ENCODE results near the gene MPP1. TPM values are rescaled to one million over a fixed set of nuclear protein-coding genes. Genes with fewer than 3 reads are reported as not detected.

The MPP1 gene
- total and polyA plus RNA-seq, 5 donors = 20.4 to 42.7 (median 34.1) TPM

DNA sequence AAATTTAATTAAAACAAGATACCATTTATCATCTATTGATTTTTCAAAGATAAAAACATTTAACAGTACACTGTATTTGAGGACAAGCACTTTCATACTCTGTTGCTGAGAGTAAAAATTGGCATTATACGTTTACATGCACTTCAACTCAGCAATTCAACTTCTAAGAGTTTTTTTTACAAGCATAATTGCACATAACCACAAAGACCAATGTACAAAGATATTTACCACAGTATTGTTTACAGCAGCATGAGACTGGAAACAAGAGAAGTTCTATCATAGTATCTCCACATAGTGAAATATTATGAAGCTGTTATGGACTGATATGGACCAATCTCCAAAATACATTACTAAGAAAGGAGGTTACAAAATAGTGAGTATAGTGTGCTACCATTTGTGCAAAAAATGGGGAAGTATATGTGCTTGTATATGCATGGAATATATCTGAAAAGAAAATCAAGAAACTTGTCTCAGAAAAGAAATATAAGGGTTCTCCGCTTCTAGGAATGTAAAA, 65.3 kb downstream of the MPP1 start:
- no peaks in the 10 kb centered on the region for H3K27me3 ChIP-seq (ENCODE audit: control insufficient read depth, insufficient read depth)
- H3K27ac ChIP-seq (ENCODE audit: low read length) = no peak overlapping the region
- intact Hi-C loops (cut with DNase I) = no loop called here
- no peak overlapping the region for H3K4me3 ChIP-seq (ENCODE audit: low read length)
- peaks cover 7% of the 10 kb centered on the region for H3K4me1 ChIP-seq (ENCODE audit: control insufficient read depth, insufficient read depth, low read length)
- DNase-seq (no peak), ATAC-seq (no peak)
- H3K9me3 ChIP-seq (ENCODE audit: control insufficient read depth, low read length) = no peaks in the 10 kb centered on the region
- WGBS = 73% methylated on average over 2 of the region's 2 CpGs

DNA sequence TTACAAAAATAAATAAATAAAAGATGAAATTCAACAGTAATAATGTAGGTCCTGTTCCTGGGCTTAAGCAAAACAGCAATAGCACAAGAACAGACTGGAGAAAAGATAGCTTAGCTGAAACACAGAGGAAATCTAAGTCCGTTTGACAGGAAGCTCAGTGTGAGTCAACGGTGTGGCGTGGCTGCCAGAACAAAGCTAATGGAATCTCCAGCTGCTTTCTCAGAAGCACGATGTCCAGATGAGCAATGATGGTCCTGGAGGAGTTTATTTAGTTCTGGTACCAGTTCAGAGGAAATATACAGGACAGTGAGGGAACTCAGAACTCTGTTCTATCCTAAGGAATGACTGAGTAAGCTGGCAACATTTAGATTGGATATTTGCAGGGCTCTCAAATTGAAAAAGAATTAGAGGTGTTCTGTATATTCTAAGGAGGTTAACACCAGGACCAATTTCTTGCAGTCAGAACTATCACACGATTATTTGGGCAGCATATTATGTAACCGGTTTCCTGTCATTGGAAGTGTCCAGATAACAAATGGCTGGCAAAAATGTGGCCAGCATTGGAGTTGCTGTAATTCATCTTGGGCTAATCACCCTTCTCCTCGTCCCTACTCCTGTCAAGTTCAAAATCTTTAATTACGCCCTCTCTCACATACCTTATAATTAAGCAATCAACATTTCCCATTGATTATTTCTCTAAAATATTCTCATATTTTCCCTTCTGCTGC, 67.1 kb downstream of the MPP1 start:
- WGBS = 12% methylated on average over 8 of the region's 8 CpGs
- peak; percentile 71 to 78 for ATAC-seq
- H3K4me3 ChIP-seq (ENCODE audit: low read length) = no peak overlapping the region
- H3K9me3 ChIP-seq (ENCODE audit: control insufficient read depth, low read length) = no peaks in the 10 kb centered on the region
- no peaks in the 10 kb centered on the region for H3K27me3 ChIP-seq (ENCODE audit: control insufficient read depth, insufficient read depth)
- DNase-seq = peak; percentile 64 to 79 (median 76)
- peak overlapping the region; percentile 68 for H3K27ac ChIP-seq (ENCODE audit: low read length)
- intact Hi-C loops (cut with DNase I) = no loop called here
- H3K4me1 ChIP-seq (ENCODE audit: control insufficient read depth, insufficient read depth, low read length) = peaks cover 14% of the 10 kb centered on the region

DNA sequence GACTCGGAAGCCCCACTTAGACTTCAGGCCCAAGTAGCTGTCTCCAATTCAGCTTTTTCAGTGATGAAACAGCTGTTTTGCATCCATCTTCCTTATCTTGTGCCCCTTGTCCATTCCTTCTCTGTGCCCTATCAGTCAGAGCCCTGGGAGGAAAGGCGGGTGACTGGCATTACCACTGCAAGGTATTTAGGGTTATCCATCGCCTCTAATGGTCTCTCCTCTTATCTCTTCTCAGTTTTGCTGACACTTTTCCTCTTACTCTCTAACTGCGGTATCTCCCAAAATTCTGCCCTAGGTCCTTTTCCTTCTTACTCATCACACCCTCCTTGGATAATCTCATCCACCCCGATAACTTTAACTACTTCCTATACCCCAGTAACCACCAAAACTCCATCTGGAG, 68.1 kb downstream of the MPP1 start:
- ATAC-seq (no peak), DNase-seq (no peak)
- intact Hi-C loops (cut with DNase I) = no loop called here
- Histone ChIP-seq H3K27me3 (ENCODE audit: control insufficient read depth, insufficient read depth) (no peaks in the 10 kb centered on the region), H3K9me3 (ENCODE audit: control insufficient read depth, low read length) (no peaks in the 10 kb centered on the region), H3K4me3 (ENCODE audit: low read length) (no peak overlapping the region), H3K27ac (ENCODE audit: low read length) (peak overlapping the region; percentile 58), H3K4me1 (ENCODE audit: control insufficient read depth, insufficient read depth, low read length) (peaks cover 21% of the 10 kb centered on the region)
- 58% methylated on average over 5 of the region's 5 CpGs for WGBS

DNA sequence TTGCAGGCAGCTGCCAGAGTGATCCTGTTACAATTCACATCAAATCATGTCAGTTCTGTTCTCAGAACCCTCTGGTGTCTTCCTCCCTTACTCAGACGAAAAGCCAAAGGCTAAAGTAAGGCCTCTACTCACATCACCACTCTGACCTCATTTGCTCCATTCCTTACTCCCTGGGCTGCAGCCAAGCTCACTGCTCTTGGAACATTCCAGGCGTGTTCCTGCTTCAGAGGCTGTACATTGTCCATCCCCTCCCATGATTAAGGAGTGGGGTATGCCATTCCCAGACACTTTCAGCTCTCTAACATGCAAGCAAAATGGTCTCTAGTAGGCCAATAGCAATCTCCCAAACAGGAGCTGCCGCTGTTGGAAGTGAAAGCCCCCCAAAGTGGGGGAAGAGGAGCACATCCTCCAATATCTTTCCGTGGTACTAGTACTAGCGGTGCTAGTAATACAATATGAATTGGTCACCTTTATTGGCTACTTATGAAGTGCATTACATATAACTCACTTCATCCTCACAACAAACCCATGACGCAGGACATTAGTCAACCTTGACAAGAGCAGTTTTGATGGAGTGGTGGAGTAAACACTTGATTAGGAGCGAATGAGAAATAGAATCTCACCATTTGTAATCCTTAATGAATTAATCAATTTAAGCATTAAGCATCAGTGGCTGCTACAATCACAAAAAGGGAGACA, 69.4 kb downstream of the MPP1 start:
- Histone ChIP-seq H3K27me3 (ENCODE audit: control insufficient read depth, insufficient read depth) (no peaks in the 10 kb centered on the region), H3K4me3 (ENCODE audit: low read length) (no peak overlapping the region), H3K4me1 (ENCODE audit: control insufficient read depth, insufficient read depth, low read length) (peaks cover 23% of the 10 kb centered on the region), H3K9me3 (ENCODE audit: control insufficient read depth, low read length) (no peaks in the 10 kb centered on the region), H3K27ac (ENCODE audit: low read length) (peak overlapping the region; percentile 94)
- DNase-seq (peak; percentile 73 to 85 (median 73)), ATAC-seq (peak; percentile 75 to 85)
- intact Hi-C loops (cut with DNase I) = no loop called here
- 55% methylated on average over 7 of the region's 7 CpGs for WGBS

DNA sequence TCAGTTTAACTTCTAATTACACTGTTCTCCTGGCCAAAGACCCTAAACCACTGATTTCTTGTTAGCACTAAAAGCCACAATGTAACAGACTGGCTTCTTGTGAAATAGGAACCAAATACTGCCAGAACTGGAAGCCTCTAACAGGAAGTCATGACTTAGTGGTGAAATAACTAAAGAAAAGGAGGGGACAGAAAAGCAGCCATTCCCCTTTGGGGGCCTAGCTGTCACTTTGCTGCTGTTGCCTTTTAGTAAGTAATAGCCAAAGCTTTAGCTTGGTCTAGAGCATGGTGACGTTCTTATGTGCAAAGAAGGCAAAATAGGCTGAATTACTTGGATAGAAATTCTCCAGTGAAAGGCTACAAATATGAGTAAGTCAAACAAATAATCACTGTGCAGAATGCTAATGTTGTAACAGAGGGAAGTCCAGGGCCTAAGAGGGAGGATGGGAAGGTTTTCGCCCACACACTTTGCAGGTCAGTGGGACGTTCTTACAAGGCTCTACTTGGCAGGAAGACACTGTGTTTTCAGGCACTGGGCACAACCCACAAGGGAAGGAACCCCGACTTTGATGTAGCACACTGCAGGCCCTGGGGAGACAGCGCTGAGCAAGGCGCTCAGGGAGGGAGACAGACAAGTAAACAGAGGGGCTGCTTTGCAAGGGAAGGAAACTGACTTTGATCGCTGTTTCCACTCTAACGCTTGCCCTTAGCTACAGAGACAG, 71.1 kb downstream of the MPP1 start:
- DNase-seq (peak; percentile 29 to 67 (median 65)), ATAC-seq (peak; percentile 32 to 56)
- H3K9me3 ChIP-seq (ENCODE audit: control insufficient read depth, low read length) = no peaks in the 10 kb centered on the region
- H3K27me3 ChIP-seq (ENCODE audit: control insufficient read depth, insufficient read depth) = no peaks in the 10 kb centered on the region
- no peak overlapping the region for H3K4me3 ChIP-seq (ENCODE audit: low read length)
- intact Hi-C loops (cut with DNase I) = no loop called here
- peaks cover 30% of the 10 kb centered on the region for H3K4me1 ChIP-seq (ENCODE audit: control insufficient read depth, insufficient read depth, low read length)
- 14% methylated on average over 8 of the region's 8 CpGs for WGBS
- peak overlapping the region; percentile 98 for H3K27ac ChIP-seq (ENCODE audit: low read length)

DNA sequence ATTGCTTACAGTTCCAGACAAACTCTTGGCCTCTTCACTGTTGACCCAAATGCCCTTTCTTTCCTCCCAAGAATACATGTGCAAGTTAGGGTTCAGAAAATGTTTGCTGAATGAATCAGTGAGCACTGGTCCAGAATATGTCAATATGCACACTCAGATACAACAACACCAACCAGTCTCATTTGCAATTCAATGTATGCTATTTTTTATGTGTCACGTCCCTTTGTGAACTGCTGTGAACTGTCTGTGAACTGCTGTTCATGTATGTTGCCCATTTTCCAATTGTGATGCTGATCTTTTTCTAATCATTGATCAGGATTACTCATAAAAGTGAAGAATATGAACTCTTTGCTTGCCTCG, 72.2 kb downstream of the MPP1 start:
- Histone ChIP-seq H3K27me3 (ENCODE audit: control insufficient read depth, insufficient read depth) (no peaks in the 10 kb centered on the region), H3K9me3 (ENCODE audit: control insufficient read depth, low read length) (no peaks in the 10 kb centered on the region), H3K4me1 (ENCODE audit: control insufficient read depth, insufficient read depth, low read length) (peaks cover 36% of the 10 kb centered on the region), H3K4me3 (ENCODE audit: low read length) (no peak overlapping the region), H3K27ac (ENCODE audit: low read length) (peak overlapping the region; percentile 88)
- no peak for DNase-seq
- intact Hi-C loops (cut with DNase I) = no loop called here
- ATAC-seq = no peak
- WGBS = 80% methylated on average over 2 of the region's 2 CpGs

DNA sequence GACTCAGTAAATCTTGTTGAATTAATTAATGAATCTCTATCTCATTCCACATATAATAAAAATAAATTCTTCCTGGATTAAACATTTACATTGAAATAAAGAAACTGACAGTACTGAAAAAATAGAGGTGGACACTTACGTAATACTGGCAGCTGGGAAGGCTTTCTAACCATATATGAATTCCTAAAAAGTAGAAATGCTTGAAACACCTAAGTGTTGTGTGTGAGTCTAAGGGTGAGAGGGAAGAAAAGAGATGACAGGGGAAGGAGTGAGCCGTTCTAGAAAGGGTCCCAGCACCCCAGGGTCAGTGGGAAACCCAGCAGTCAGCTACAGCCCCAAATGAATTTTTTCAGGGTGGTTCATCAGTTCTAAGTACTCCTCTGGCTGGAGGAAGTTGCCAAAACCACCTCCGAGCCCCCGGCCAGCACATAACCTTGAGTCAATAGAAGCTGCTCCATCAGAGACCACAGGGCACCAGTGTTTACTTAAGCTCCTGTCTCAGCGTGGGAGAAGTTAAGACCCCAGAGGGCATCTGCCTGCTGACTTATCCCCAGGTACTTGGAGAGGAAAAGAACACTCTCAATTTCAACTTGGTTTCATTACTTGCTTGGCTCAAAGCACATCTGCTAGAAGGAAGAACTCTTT, 72.7 kb downstream of the MPP1 start:
- Histone ChIP-seq H3K27me3 (ENCODE audit: control insufficient read depth, insufficient read depth) (no peaks in the 10 kb centered on the region), H3K4me3 (ENCODE audit: low read length) (no peak overlapping the region), H3K27ac (ENCODE audit: low read length) (peak overlapping the region; percentile 88), H3K9me3 (ENCODE audit: control insufficient read depth, low read length) (no peaks in the 10 kb centered on the region), H3K4me1 (ENCODE audit: control insufficient read depth, insufficient read depth, low read length) (peaks cover 35% of the 10 kb centered on the region)
- 47% methylated on average over 5 of the region's 5 CpGs for WGBS
- DNase-seq (no peak), ATAC-seq (no peak)
- intact Hi-C loops (cut with DNase I) = no loop called here

DNA sequence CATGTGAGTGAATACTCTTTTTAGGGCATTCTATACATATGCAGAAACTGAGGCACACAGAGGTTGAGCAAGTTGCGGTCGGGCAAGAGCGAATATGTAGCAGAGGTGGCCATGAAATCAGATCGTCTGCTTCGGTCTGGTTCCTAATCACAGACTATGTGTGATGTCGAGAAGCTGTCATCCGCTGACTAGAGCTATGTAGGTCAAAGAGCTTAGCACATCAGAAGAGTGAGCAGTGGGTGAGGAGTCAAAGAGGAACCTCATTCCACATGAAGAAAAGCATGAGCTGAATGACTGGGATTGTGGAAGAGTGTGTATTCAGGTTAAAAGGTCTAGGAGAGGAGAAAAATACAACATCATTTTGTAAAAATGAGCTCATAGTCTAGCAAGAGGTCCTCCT, 73.4 kb downstream of the MPP1 start:
- ATAC-seq (peak; percentile 33 to 47), DNase-seq (no peak)
- H3K4me1 ChIP-seq (ENCODE audit: control insufficient read depth, insufficient read depth, low read length) = peaks cover 37% of the 10 kb centered on the region
- H3K9me3 ChIP-seq (ENCODE audit: control insufficient read depth, low read length) = no peaks in the 10 kb centered on the region
- no peak overlapping the region for H3K4me3 ChIP-seq (ENCODE audit: low read length)
- H3K27me3 ChIP-seq (ENCODE audit: control insufficient read depth, insufficient read depth) = no peaks in the 10 kb centered on the region
- intact Hi-C loops (cut with DNase I) = no loop called here
- peak overlapping the region; percentile 58 for H3K27ac ChIP-seq (ENCODE audit: low read length)
- 44% methylated on average over 7 of the region's 7 CpGs for WGBS

DNA sequence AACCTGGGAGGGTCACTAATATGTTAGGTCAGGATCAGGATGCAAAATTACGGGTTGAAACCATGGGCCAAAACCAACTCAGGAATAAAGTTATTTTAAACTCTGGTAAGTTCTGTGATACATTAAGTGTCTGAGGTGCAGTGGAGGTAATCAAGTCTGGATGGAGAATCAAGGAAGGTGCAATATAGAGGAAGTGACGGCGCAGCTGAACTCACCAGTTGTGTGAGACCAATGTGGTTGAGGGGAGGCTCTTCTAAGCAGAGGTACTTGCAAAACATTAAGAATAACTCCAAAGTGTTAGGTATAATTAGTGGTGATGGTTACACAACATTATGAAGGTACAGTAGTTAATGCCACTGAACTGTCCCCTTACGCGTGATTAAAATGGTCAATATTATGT, 74.1 kb downstream of the MPP1 start:
- H3K27ac ChIP-seq (ENCODE audit: low read length) = peak overlapping the region; percentile 92
- no peak for ATAC-seq
- no peaks in the 10 kb centered on the region for H3K9me3 ChIP-seq (ENCODE audit: control insufficient read depth, low read length)
- H3K27me3 ChIP-seq (ENCODE audit: control insufficient read depth, insufficient read depth) = no peaks in the 10 kb centered on the region
- peaks cover 36% of the 10 kb centered on the region for H3K4me1 ChIP-seq (ENCODE audit: control insufficient read depth, insufficient read depth, low read length)
- H3K4me3 ChIP-seq (ENCODE audit: low read length) = no peak overlapping the region
- intact Hi-C loops (cut with DNase I) = no loop called here
- WGBS = 81% methylated on average over 5 of the region's 5 CpGs
- DNase-seq = no peak

DNA sequence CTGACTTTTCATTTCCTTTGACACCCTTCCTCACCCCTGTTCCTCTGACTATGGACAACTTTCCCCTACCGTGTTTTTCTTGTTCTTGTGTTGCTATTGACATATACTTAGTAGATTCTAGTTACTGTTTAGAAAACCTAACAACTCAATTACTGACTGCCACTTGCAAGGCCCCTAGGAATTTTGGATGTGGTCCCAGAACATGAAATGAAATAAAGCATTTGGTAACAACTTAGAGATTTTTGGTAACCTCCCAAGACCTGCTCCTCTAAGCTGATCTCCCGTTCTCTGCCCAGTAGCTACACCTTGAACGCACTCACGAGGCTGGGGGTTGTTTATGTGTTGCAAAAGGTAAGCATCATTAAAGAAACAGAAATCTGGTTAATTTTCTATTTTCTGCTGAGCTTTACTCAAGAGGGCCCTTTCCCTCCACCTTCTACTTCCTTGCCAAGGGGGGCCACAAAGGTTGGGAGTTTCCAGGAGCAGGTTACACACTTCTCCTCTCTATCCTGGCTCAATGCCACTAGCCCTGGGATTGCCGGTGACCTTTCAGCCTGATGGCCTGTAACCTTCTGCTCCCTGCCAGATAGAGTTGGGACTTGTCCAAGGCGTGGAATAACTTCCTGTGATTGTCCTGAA, 74.9 kb downstream of the MPP1 start:
- DNase-seq (peak; percentile 61 to 74 (median 61)), ATAC-seq (peak; percentile 28 to 68)
- Histone ChIP-seq H3K4me3 (ENCODE audit: low read length) (no peak overlapping the region), H3K4me1 (ENCODE audit: control insufficient read depth, insufficient read depth, low read length) (peaks cover 34% of the 10 kb centered on the region), H3K27ac (ENCODE audit: low read length) (peak overlapping the region; percentile 92), H3K27me3 (ENCODE audit: control insufficient read depth, insufficient read depth) (no peaks in the 10 kb centered on the region), H3K9me3 (ENCODE audit: control insufficient read depth, low read length) (no peaks in the 10 kb centered on the region)
- WGBS = 13% methylated on average over 6 of the region's 6 CpGs
- intact Hi-C loops (cut with DNase I) = no loop called here

All from right cardiac atrium (tissue), 5 donors.